Spinal cord (tissue), 10 donors: ENCODE results near the gene HAVCR2. TPM values are rescaled to one million over a fixed set of nuclear protein-coding genes. Genes with fewer than 3 reads are reported as not detected.
A peak's percentile ranks its signal among the peaks of the same experiment; 100 is the strongest.

Source experiments
- DNase-seq, 6 donors: peaks; one replicate each; pipeline versions ENCODE4 v3.0.0 to v3.0.0-alpha.2; 2013 to 2015; ENCODE audit warnings: low spot score in 6 of 6, low read depth in 4 of 6
- H3K27ac ChIP-seq: one replicate; pipeline ENCODE4 v1.5.1; 2013; ENCODE audit warnings: low read depth, low read length, control low read depth
- H3K27me3 ChIP-seq: one replicate; pipeline ENCODE4 v1.6.1; 2013; ENCODE audit warnings: low read length; ENCODE audit not compliant: control insufficient read depth, insufficient read depth
- H3K36me3 ChIP-seq: one replicate; pipeline ENCODE4 v1.6.1; 2013; ENCODE audit warnings: low read length; ENCODE audit not compliant: control insufficient read depth, insufficient read depth
- H3K4me1 ChIP-seq: one replicate; pipeline ENCODE4 v1.6.1; 2013; ENCODE audit warnings: low read length; ENCODE audit not compliant: control insufficient read depth, insufficient read depth
- H3K4me3 ChIP-seq: one replicate; pipeline ENCODE4 v1.5.1; 2013; ENCODE audit warnings: low read depth, low read length, control low read depth
- H3K9me3 ChIP-seq: one replicate; pipeline ENCODE4 v1.6.1; 2013; ENCODE audit warnings: low read length; ENCODE audit not compliant: control insufficient read depth, insufficient read depth
- WGBS: methylation state at CpG from one replicate; pipeline ENCODE4 v1.1.5; 2013; ENCODE audit warnings: missing lambda C conversion rate; ENCODE audit not compliant: insufficient coverage; 5-methylcytosine and 5-hydroxymethylcytosine counted together
- polyA plus RNA-seq, 2 donors: library from polyadenylated mRNA; unstranded; fragments of 120-200 nt; gene quantifications; one replicate each; pipeline ENCODE4 v1.2.1, GENCODE V29; 2013; ENCODE audit not compliant: insufficient read length in 2 of 2
- total RNA-seq, 2 donors: library from RNA; depleted of rRNA in 1 of 2; stranded (reverse); fragments of 120-200 nt in 1 of 2; fragments of >200 nt in 1 of 2; gene quantifications; one replicate each; pipeline versions ENCODE4 v1.2.3 to v1.2.4, GENCODE V29; 2013 to 2014
- donor health status: healthy.

HAVCR2 gene
- total and polyA plus RNA-seq, 4 donors, result 8.5 to 22.9 (median 9.7) TPM

- H3K27ac ChIP-seq, result no peak overlapping the region
- H3K36me3 ChIP-seq, result no peaks in the 10 kb centered on the region
- WGBS, result 86% methylated on average over 11 of the region's 14 CpGs
- no peaks in the 10 kb centered on the region for H3K27me3 ChIP-seq
- no peaks in the 10 kb centered on the region for H3K9me3 ChIP-seq
- H3K4me1 ChIP-seq, result no peaks in the 10 kb centered on the region
- no peak overlapping the region for H3K4me3 ChIP-seq
- no peak for DNase-seq
Observed at GRCh38 chr5:157106630-157107461, 2.0 kb downstream of the HAVCR2 start.

- H3K9me3 ChIP-seq, result no peaks in the 10 kb centered on the region
- no peaks in the 10 kb centered on the region for H3K36me3 ChIP-seq
- H3K27ac ChIP-seq, result no peak overlapping the region
- no peak overlapping the region for H3K4me3 ChIP-seq
- DNase-seq, result no peak
- H3K4me1 ChIP-seq, result no peaks in the 10 kb centered on the region
- H3K27me3 ChIP-seq, result no peaks in the 10 kb centered on the region
- WGBS, result 80% methylated on average over 1 of the region's 2 CpGs
Observed at GRCh38 chr5:157100140-157100679, 8.6 kb downstream of the HAVCR2 start.

GRCh38 chr5:157088342-157088990, 20.4 kb downstream of the HAVCR2 start:
- H3K27ac ChIP-seq, result no peak overlapping the region
- WGBS, result 67% methylated on average over 1 of the region's 3 CpGs
- no peaks in the 10 kb centered on the region for H3K27me3 ChIP-seq
- no peak overlapping the region for H3K4me3 ChIP-seq
- H3K4me1 ChIP-seq, result no peaks in the 10 kb centered on the region
- no peaks in the 10 kb centered on the region for H3K9me3 ChIP-seq
- no peak for DNase-seq
- no peaks in the 10 kb centered on the region for H3K36me3 ChIP-seq

GRCh38 chr5:157086751-157087359, 22.0 kb downstream of the HAVCR2 start:
- WGBS, result 90% methylated on average over 2 of the region's 8 CpGs
- H3K9me3 ChIP-seq, result no peaks in the 10 kb centered on the region
- H3K27me3 ChIP-seq, result no peaks in the 10 kb centered on the region
- DNase-seq, result no peak
- no peaks in the 10 kb centered on the region for H3K4me1 ChIP-seq
- H3K4me3 ChIP-seq, result no peak overlapping the region
- no peaks in the 10 kb centered on the region for H3K36me3 ChIP-seq
- H3K27ac ChIP-seq, result no peak overlapping the region

GRCh38 chr5:157085930-157086329, 22.9 kb downstream of the HAVCR2 start:
- DNase-seq, result no peak
- 90% methylated on average over 2 of the region's 4 CpGs for WGBS
- Histone ChIP-seq H3K4me1 (no peaks in the 10 kb centered on the region), H3K27ac (no peak overlapping the region), H3K9me3 (no peaks in the 10 kb centered on the region), H3K4me3 (no peak overlapping the region), H3K36me3 (no peaks in the 10 kb centered on the region), H3K27me3 (no peaks in the 10 kb centered on the region)

- peak in 1 of 6 donors; percentile 17 for DNase-seq
- Histone ChIP-seq H3K27me3 (no peaks in the 10 kb centered on the region), H3K36me3 (no peaks in the 10 kb centered on the region), H3K9me3 (no peaks in the 10 kb centered on the region), H3K4me3 (no peak overlapping the region), H3K4me1 (no peaks in the 10 kb centered on the region), H3K27ac (no peak overlapping the region)
- 58% methylated on average over 2 of the region's 2 CpGs for WGBS
Observed at GRCh38 chr5:157080286-157080685, 28.6 kb downstream of the HAVCR2 start.

GRCh38 chr5:157076558-157076957, 32.3 kb downstream of the HAVCR2 start:
- DNase-seq, result no peak
- Histone ChIP-seq H3K27me3 (no peaks in the 10 kb centered on the region), H3K4me3 (no peak overlapping the region), H3K27ac (no peak overlapping the region), H3K9me3 (no peaks in the 10 kb centered on the region), H3K36me3 (no peaks in the 10 kb centered on the region), H3K4me1 (no peaks in the 10 kb centered on the region)
- 88% methylated on average over 2 of the region's 4 CpGs for WGBS

GRCh38 chr5:157072508-157072907, 36.3 kb downstream of the HAVCR2 start:
- H3K27ac ChIP-seq, result no peak overlapping the region
- H3K36me3 ChIP-seq, result no peaks in the 10 kb centered on the region
- no peak for DNase-seq
- no CpG with 5 or more reads among the region's 3 CpGs for WGBS
- no peak overlapping the region for H3K4me3 ChIP-seq
- H3K4me1 ChIP-seq, result no peaks in the 10 kb centered on the region
- H3K27me3 ChIP-seq, result no peaks in the 10 kb centered on the region
- no peaks in the 10 kb centered on the region for H3K9me3 ChIP-seq

- Histone ChIP-seq H3K27me3 (no peaks in the 10 kb centered on the region), H3K36me3 (no peaks in the 10 kb centered on the region), H3K4me1 (no peaks in the 10 kb centered on the region), H3K4me3 (no peak overlapping the region), H3K9me3 (no peaks in the 10 kb centered on the region), H3K27ac (no peak overlapping the region)
- no peak for DNase-seq
- WGBS, result 81% methylated on average over 3 of the region's 3 CpGs
Observed at GRCh38 chr5:157069949-157070348, 38.9 kb downstream of the HAVCR2 start.
